Hepatic stellate cell (primary cell): ENCODE measurements around the gene NUTM2B.
"Not testable (repeated sequence)": the region's sequence is repeated elsewhere in the genome, so short reads cannot be mapped to it uniquely, and the experiment has no call there.

Experiments used
- DNase-seq: peaks from one replicate; pipeline ENCODE4 v3.0.0; 2011; ENCODE audit warnings: low spot score

Gene NUTM2B

GRCh38 chr10:79702927-79703326 lies at the start of gene NUTM2B:
Gene NUTM2B, plus strand, starts transcription at chr10:79703227. Its CDS starts 383 bp downstream, at chr10:79703610.
- not testable (repeated sequence) for DNase-seq

- not testable (repeated sequence) for DNase-seq
Measured at GRCh38 chr10:79663287-79663686, 39.7 kb upstream of the NUTM2B start.

GRCh38 chr10:79664686-79665085 lies 38.3 kb upstream of the NUTM2B start:
- DNase-seq, result not testable (repeated sequence)

GRCh38 chr10:79669248-79669788 lies 33.7 kb upstream of the NUTM2B start:
- not testable (repeated sequence) for DNase-seq

- not testable (repeated sequence) for DNase-seq
Measured at GRCh38 chr10:79674878-79675277, 28.1 kb upstream of the NUTM2B start.

- not testable (repeated sequence) for DNase-seq
Measured at GRCh38 chr10:79683026-79683883, 19.8 kb upstream of the NUTM2B start.

GRCh38 chr10:79683884-79684720 lies 18.9 kb upstream of the NUTM2B start:
- DNase-seq, result not testable (repeated sequence)

GRCh38 chr10:79685044-79685685 lies 17.9 kb upstream of the NUTM2B start:
- not testable (repeated sequence) for DNase-seq

- DNase-seq, result not testable (repeated sequence)
Measured at GRCh38 chr10:79686595-79686994, 16.4 kb upstream of the NUTM2B start.

- not testable (repeated sequence) for DNase-seq
Measured at GRCh38 chr10:79687406-79688150, 15.4 kb upstream of the NUTM2B start.

GRCh38 chr10:79688798-79689197 lies 14.2 kb upstream of the NUTM2B start:
- DNase-seq, result not testable (repeated sequence)

GRCh38 chr10:79696596-79696995 lies 6.4 kb upstream of the NUTM2B start:
- DNase-seq, result not testable (repeated sequence)

- DNase-seq, result not testable (repeated sequence)
Measured at GRCh38 chr10:79697141-79697540, 5.9 kb upstream of the NUTM2B start.

- not testable (repeated sequence) for DNase-seq
Measured at GRCh38 chr10:79700381-79700944, 2.6 kb upstream of the NUTM2B start.

GRCh38 chr10:79707017-79707416 lies 4.0 kb downstream of the NUTM2B start:
- not testable (repeated sequence) for DNase-seq

- not testable (repeated sequence) for DNase-seq
Measured at GRCh38 chr10:79714976-79715375, 11.9 kb downstream of the NUTM2B start.

GRCh38 chr10:79716917-79717579 lies 14.0 kb downstream of the NUTM2B start:
- DNase-seq, result not testable (repeated sequence)

GRCh38 chr10:79720000-79720399 lies 17.0 kb downstream of the NUTM2B start:
- DNase-seq, result not testable (repeated sequence)

GRCh38 chr10:79726620-79727019 lies 23.6 kb downstream of the NUTM2B start:
- not testable (repeated sequence) for DNase-seq

- not testable (repeated sequence) for DNase-seq
Measured at GRCh38 chr10:79744844-79745243, 41.8 kb downstream of the NUTM2B start.
